Ascending aorta (tissue), 2 donors: ENCODE results near the gene UBE2G2. TPM values are rescaled to one million over a fixed set of nuclear protein-coding genes. Genes with fewer than 3 reads are reported as not detected.

Experiments used
- DNase-seq, 2 donors: peaks; one replicate each; pipeline ENCODE4 v3.0.0-alpha.2; 2019; ENCODE audit warnings: low spot score in 2 of 2
- H3K27ac ChIP-seq, 2 donors: fragments of 200-600 bp; sonication (generic); one replicate each; pipeline ENCODE4 v1.5.1; 2016 to 2017; ENCODE audit warnings: mild to moderate bottlenecking in 1 of 2
- H3K27me3 ChIP-seq: fragments of 200-600 bp; sonication (generic); one replicate; pipeline ENCODE4 v1.5.1; 2017
- H3K36me3 ChIP-seq, 2 donors: fragments of 200-600 bp; sonication (generic); one replicate each; pipeline ENCODE4 v1.5.1; 2016
- H3K4me1 ChIP-seq, 2 donors: fragments of 200-600 bp; sonication (generic); one replicate each; pipeline ENCODE4 v1.5.1; 2016 to 2017; ENCODE audit warnings: mild to moderate bottlenecking in 1 of 2
- H3K4me3 ChIP-seq, 2 donors: fragments of 200-600 bp; sonication (generic); one replicate each; pipeline ENCODE4 v1.5.1; 2016 to 2017; ENCODE audit warnings: mild to moderate bottlenecking in 1 of 2
- H3K9me3 ChIP-seq, 2 donors: fragments of 200-600 bp; sonication (generic); one replicate each; pipeline ENCODE4 v1.5.1; 2016
- CTCF ChIP-seq, 3 experiments: fragments of 200-600 bp in 2 of 3; fragments of 450-650 bp in 1 of 3; sonication (generic) in 2 of 3; IDR thresholded peaks; one replicate each; pipeline ENCODE4 v1.5.1; 2016 to 2019; ENCODE audit warnings: antibody characterized with exemption in 3 of 3, mild to moderate bottlenecking in 1 of 3, moderate library complexity in 1 of 3
- intact Hi-C: fragments of 100-400 bp; cut with DNase I; formaldehyde crosslinking; loops from one replicate; pipeline ENCODE4 v1.15.1; 2023
- total RNA-seq: library from RNA; depleted of rRNA; stranded (reverse); fragments of >200 nt; gene quantifications from one replicate; pipeline ENCODE4 v1.1.0, GENCODE V29; 2016

Gene UBE2G2
- total RNA-seq, 1 donor from 2014 or later = 58.1 TPM

- intact Hi-C loops = no loop called here
- H3K4me1 ChIP-seq = no peaks in the 10 kb centered on the region
- TF ChIP-seq CTCF (IDR thresholded peaks at IDR 0.05) = no peak
- no peak overlapping the region for H3K4me3 ChIP-seq
- H3K27ac ChIP-seq = no peak overlapping the region
- no peaks in the 10 kb centered on the region for H3K9me3 ChIP-seq
- no peaks in the 10 kb centered on the region for H3K27me3 ChIP-seq
- H3K36me3 ChIP-seq = peaks cover 33 to 39% of the 10 kb centered on the region in 2 donors
- DNase-seq = no peak
These were observed 33.5 kb downstream of the UBE2G2 start for GRCh38 chr21:44767834-44768831.

- H3K27me3 ChIP-seq = no peaks in the 10 kb centered on the region
- peaks cover 23 to 27% of the 10 kb centered on the region in 2 donors for H3K36me3 ChIP-seq
- H3K27ac ChIP-seq = no peak overlapping the region
- H3K9me3 ChIP-seq = no peaks in the 10 kb centered on the region
- TF ChIP-seq CTCF (IDR thresholded peaks at IDR 0.05) = no peak
- DNase-seq = no peak
- H3K4me1 ChIP-seq = no peaks in the 10 kb centered on the region
- no peak overlapping the region for H3K4me3 ChIP-seq
- intact Hi-C loops = no loop called here
These were observed 34.7 kb downstream of the UBE2G2 start for GRCh38 chr21:44766818-44767354.

GRCh38 chr21:44766014-44766817, 35.4 kb downstream of the UBE2G2 start:
- no peak for DNase-seq
- TF ChIP-seq CTCF (IDR thresholded peaks at IDR 0.05) = no peak
- H3K9me3 ChIP-seq = no peaks in the 10 kb centered on the region

GRCh38 chr21:44765231-44766013, 36.2 kb downstream of the UBE2G2 start:
- Histone ChIP-seq H3K9me3 (no peaks in the 10 kb centered on the region), H3K27me3 (no peaks in the 10 kb centered on the region), H3K36me3 (peaks cover 10 to 13% of the 10 kb centered on the region in 2 donors), H3K4me3 (no peak overlapping the region), H3K27ac (no peak overlapping the region), H3K4me1 (no peaks in the 10 kb centered on the region)
- TF ChIP-seq CTCF (IDR thresholded peaks at IDR 0.05) = no peak
- no peak for DNase-seq
- intact Hi-C loops = no loop called here

More at GRCh38 chr21:44766014-44766817, 35.4 kb downstream of the UBE2G2 start:
- Histone ChIP-seq H3K4me3 (no peak overlapping the region), H3K4me1 (no peaks in the 10 kb centered on the region), H3K27ac (no peak overlapping the region), H3K27me3 (no peaks in the 10 kb centered on the region), H3K36me3 (peaks cover 18 to 21% of the 10 kb centered on the region in 2 donors)
- intact Hi-C loops = no loop called here
